ENCODE results near the gene BCL2L12. TPM values are rescaled to one million over a fixed set of nuclear protein-coding genes. Genes with fewer than 3 reads are reported as not detected.

Gene BCL2L12
- polyA plus RNA-seq, 6 donors from 2014 or later, result 8.0 to 12.7 (median 10.6) TPM

- Mint-ChIP-seq H3K9me3 (no peaks in the 10 kb centered on the region), H3K36me3 (peaks cover 0 to 8% of the 10 kb centered on the region in 2 donors)
Observed at GRCh38 chr19:49662011-49662410, 3.7 kb upstream of the BCL2L12 start.

GRCh38 chr19:49663224-49663623, 2.5 kb upstream of the BCL2L12 start:
- H3K27ac Mint-ChIP-seq, result peak overlapping the region in 2 of 6 donors; percentile 18 to 98
- no peak for DNase-seq
- peak overlapping the region in 5 of 8 donors; percentile 40 to 97 (median 64) for H3K4me3 Mint-ChIP-seq
- no peaks in the 10 kb centered on the region for H3K9me3 Mint-ChIP-seq
- no peak for ATAC-seq (ENCODE audit: low read depth in 2 of 2)
- H3K36me3 Mint-ChIP-seq, result peaks cover 0 to 8% of the 10 kb centered on the region in 2 donors
- H3K27me3 Mint-ChIP-seq, result no peaks in the 10 kb centered on the region
- peaks cover 32 to 48% (median 42%) of the 10 kb centered on the region in 3 donors for H3K4me1 Mint-ChIP-seq

More at GRCh38 chr19:49662011-49662410, 3.7 kb upstream of the BCL2L12 start:
- Mint-ChIP-seq H3K4me3 (peak overlapping the region in 3 of 8 donors; percentile 33 to 43 (median 40)), H3K27ac (no peak overlapping the region), H3K4me1 (peaks cover 34 to 43% (median 40%) of the 10 kb centered on the region in 3 donors), H3K27me3 (no peaks in the 10 kb centered on the region)
- ATAC-seq (ENCODE audit: low read depth in 2 of 2), result no peak
- no peak for DNase-seq

- Mint-ChIP-seq H3K4me3 (peak overlapping the region; percentile 93 to 99 (median 98)), H3K9me3 (no peaks in the 10 kb centered on the region), H3K36me3 (peaks cover 0 to 8% of the 10 kb centered on the region in 2 donors), H3K4me1 (peaks cover 32 to 48% (median 42%) of the 10 kb centered on the region in 3 donors), H3K27me3 (no peaks in the 10 kb centered on the region), H3K27ac (peak overlapping the region; percentile 91 to 98 (median 96))
- ATAC-seq (ENCODE audit: low read depth in 2 of 2) (peak; percentile 48 to 51), DNase-seq (peak; percentile 74)
Observed at GRCh38 chr19:49664171-49665035, 1.3 kb upstream of the BCL2L12 start.

- H3K4me3 Mint-ChIP-seq, result peak overlapping the region; percentile 93 to 99 (median 98)
- ATAC-seq (ENCODE audit: low read depth in 2 of 2) (no peak), DNase-seq (no peak)
- H3K36me3 Mint-ChIP-seq, result peaks cover 0 to 8% of the 10 kb centered on the region in 2 donors
- peak overlapping the region; percentile 91 to 98 (median 96) for H3K27ac Mint-ChIP-seq
- peaks cover 32 to 46% (median 42%) of the 10 kb centered on the region in 3 donors for H3K4me1 Mint-ChIP-seq
- H3K9me3 Mint-ChIP-seq, result no peaks in the 10 kb centered on the region
- H3K27me3 Mint-ChIP-seq, result no peaks in the 10 kb centered on the region
Observed at GRCh38 chr19:49665036-49665350, 740 bp upstream of the BCL2L12 start.

GRCh38 chr19:49666120-49666444, 349 bp downstream of the BCL2L12 start:
- peak overlapping the region; percentile 93 to 99 (median 98) for H3K4me3 Mint-ChIP-seq
- no peaks in the 10 kb centered on the region for H3K27me3 Mint-ChIP-seq
- H3K36me3 Mint-ChIP-seq, result peaks cover 0 to 8% of the 10 kb centered on the region in 2 donors
- DNase-seq (no peak), ATAC-seq (ENCODE audit: low read depth in 2 of 2) (peak; percentile 1 to 7)
- H3K4me1 Mint-ChIP-seq, result peaks cover 32 to 42% (median 42%) of the 10 kb centered on the region in 3 donors
- peak overlapping the region in 5 of 6 donors; percentile 33 to 98 (median 96) for H3K27ac Mint-ChIP-seq
- H3K9me3 Mint-ChIP-seq, result no peaks in the 10 kb centered on the region

GRCh38 chr19:49667473-49667872, 1.7 kb downstream of the BCL2L12 start:
- ATAC-seq (ENCODE audit: low read depth in 2 of 2), result no peak
- DNase-seq, result no peak
- Mint-ChIP-seq H3K4me3 (peak overlapping the region in 5 of 8 donors; percentile 40 to 99 (median 93)), H3K36me3 (peaks cover 0 to 8% of the 10 kb centered on the region in 2 donors), H3K27ac (no peak overlapping the region), H3K9me3 (no peaks in the 10 kb centered on the region), H3K4me1 (peaks cover 39 to 51% (median 49%) of the 10 kb centered on the region in 3 donors), H3K27me3 (no peaks in the 10 kb centered on the region)

GRCh38 chr19:49669516-49669915, 3.8 kb downstream of the BCL2L12 start:
- H3K27ac Mint-ChIP-seq, result no peak overlapping the region
- ATAC-seq (ENCODE audit: low read depth in 2 of 2), result no peak
- peaks cover 41 to 49% (median 45%) of the 10 kb centered on the region in 3 donors for H3K4me1 Mint-ChIP-seq
- peaks cover 0 to 8% of the 10 kb centered on the region in 2 donors for H3K36me3 Mint-ChIP-seq
- H3K9me3 Mint-ChIP-seq, result no peaks in the 10 kb centered on the region
- peak overlapping the region in 1 of 8 donors; percentile 35 for H3K4me3 Mint-ChIP-seq
- H3K27me3 Mint-ChIP-seq, result no peaks in the 10 kb centered on the region
- DNase-seq, result no peak

- peak overlapping the region in 4 of 6 donors; percentile 39 to 89 (median 64) for H3K27ac Mint-ChIP-seq
- H3K4me3 Mint-ChIP-seq, result peak overlapping the region in 7 of 8 donors; percentile 25 to 82 (median 72)
- ATAC-seq (ENCODE audit: low read depth in 2 of 2) (no peak), DNase-seq (peak; percentile 68)
- H3K36me3 Mint-ChIP-seq, result no peaks in the 10 kb centered on the region
- H3K4me1 Mint-ChIP-seq, result peaks cover 27 to 44% (median 29%) of the 10 kb centered on the region in 3 donors
- H3K27me3 Mint-ChIP-seq, result no peaks in the 10 kb centered on the region
- H3K9me3 Mint-ChIP-seq, result no peaks in the 10 kb centered on the region
Observed at GRCh38 chr19:49672131-49672919, 6.6 kb downstream of the BCL2L12 start.

GRCh38 chr19:49676136-49676783, 10.5 kb downstream of the BCL2L12 start:
- no peaks in the 10 kb centered on the region for H3K9me3 Mint-ChIP-seq

GRCh38 chr19:49676784-49677230, 11.1 kb downstream of the BCL2L12 start:
- Mint-ChIP-seq H3K4me3 (peak overlapping the region; percentile 91 to 100 (median 98)), H3K27ac (peak overlapping the region; percentile 98 to 100 (median 99)), H3K36me3 (no peaks in the 10 kb centered on the region), H3K9me3 (no peaks in the 10 kb centered on the region), H3K27me3 (no peaks in the 10 kb centered on the region), H3K4me1 (peaks cover 46 to 68% (median 54%) of the 10 kb centered on the region in 3 donors)
- peak; percentile 99 for DNase-seq
- peak; percentile 70 to 72 for ATAC-seq (ENCODE audit: low read depth in 2 of 2)

More at GRCh38 chr19:49676136-49676783, 10.5 kb downstream of the BCL2L12 start:
- Mint-ChIP-seq H3K4me1 (peaks cover 47 to 69% (median 54%) of the 10 kb centered on the region in 3 donors), H3K27me3 (no peaks in the 10 kb centered on the region), H3K27ac (peak overlapping the region; percentile 97 to 100 (median 99)), H3K36me3 (no peaks in the 10 kb centered on the region), H3K4me3 (peak overlapping the region; percentile 91 to 100 (median 98))
- ATAC-seq (ENCODE audit: low read depth in 2 of 2), result no peak
- DNase-seq, result no peak

- Mint-ChIP-seq H3K4me1 (peaks cover 41 to 63% (median 49%) of the 10 kb centered on the region in 3 donors), H3K9me3 (no peaks in the 10 kb centered on the region), H3K36me3 (no peaks in the 10 kb centered on the region), H3K27ac (peak within 1 kb of the TSS; percentile 98 to 100 (median 99)), H3K27me3 (no peaks in the 10 kb centered on the region), H3K4me3 (peak within 1 kb of the TSS; percentile 91 to 100 (median 98))
- peak; percentile 19 to 20 for ATAC-seq (ENCODE audit: low read depth in 2 of 2)
- peak; percentile 64 for DNase-seq
Observed at GRCh38 chr19:49677231-49677900, 11.6 kb downstream of the BCL2L12 start, which contains the start of gene PRMT1. Gene PRMT1 (plus strand): TSS chr19:49677271. CDS start chr19:49677281, 10 bp downstream.

GRCh38 chr19:49677901-49678674, 12.4 kb downstream of the BCL2L12 start:
- peak; percentile 80 for DNase-seq
- no peaks in the 10 kb centered on the region for H3K9me3 Mint-ChIP-seq
- H3K27me3 Mint-ChIP-seq, result no peaks in the 10 kb centered on the region
- ATAC-seq (ENCODE audit: low read depth in 2 of 2), result peak; percentile 26 to 31
- no peaks in the 10 kb centered on the region for H3K36me3 Mint-ChIP-seq
- peak overlapping the region; percentile 82 to 99 (median 98) for H3K27ac Mint-ChIP-seq
- peak overlapping the region; percentile 84 to 100 (median 94) for H3K4me3 Mint-ChIP-seq
- peaks cover 38 to 61% (median 46%) of the 10 kb centered on the region in 3 donors for H3K4me1 Mint-ChIP-seq

All from naive B cell (primary cell).